MM.1S (cell line): ENCODE results near the gene ENTPD6.
"Not testable (repeated sequence)": the region's sequence is repeated elsewhere in the genome, so short reads cannot be mapped to it uniquely, and the experiment has no call there.

Experiments used
- DNase-seq: peaks from one replicate; pipeline ENCODE4 v3.0.0-alpha.2; 2015
- H2AFZ ChIP-seq: fragments of 300-600 bp; sonication (generic); 2 replicates; pipeline ENCODE4 v1.6.0; 2016; ENCODE audit warnings: antibody characterized with exemption, low read length
- H3F3A ChIP-seq: fragments of 300-600 bp; sonication (generic); 2 replicates; pipeline ENCODE4 v1.6.1; 2016; ENCODE audit warnings: mild to moderate bottlenecking, antibody characterized with exemption, low read length, moderate library complexity, mixed read lengths; ENCODE audit not compliant: insufficient read depth
- H3K27ac ChIP-seq: fragments of 300-600 bp; sonication (generic); 2 replicates; pipeline ENCODE4 v1.5.1; 2016; ENCODE audit warnings: mild to moderate bottlenecking, low read length
- H3K27me3 ChIP-seq: fragments of 300-600 bp; sonication (generic); replicated peaks from 2 replicates; pipeline ENCODE4 v1.6.0; 2016; ENCODE audit warnings: low read length; ENCODE audit not compliant: insufficient read depth
- H3K36me3 ChIP-seq: fragments of 300-600 bp; sonication (generic); replicated peaks from 2 replicates; pipeline ENCODE4 v1.6.1; 2016; ENCODE audit warnings: mild to moderate bottlenecking, low read length, mixed read lengths; ENCODE audit not compliant: insufficient read depth
- H3K4me1 ChIP-seq: fragments of 300-600 bp; sonication (generic); 2 replicates; pipeline ENCODE4 v1.6.1; 2016; ENCODE audit warnings: low read length, mixed read lengths
- H3K4me2 ChIP-seq: fragments of 300-600 bp; sonication (generic); 2 replicates; pipeline ENCODE4 v1.6.0; 2016; ENCODE audit warnings: low read depth, low read length
- H3K4me3 ChIP-seq: fragments of 300-600 bp; sonication (generic); 2 replicates; pipeline ENCODE4 v1.5.1; 2016; ENCODE audit warnings: low read length, mixed read lengths
- H3K79me2 ChIP-seq: fragments of 300-600 bp; sonication (generic); 2 replicates; pipeline ENCODE4 v1.6.1; 2016; ENCODE audit warnings: mixed run types, low read length, mixed read lengths
- H3K9ac ChIP-seq: fragments of 300-600 bp; sonication (generic); 2 replicates; pipeline ENCODE4 v1.6.1; 2016; ENCODE audit warnings: low read length, mixed read lengths
- H3K9me2 ChIP-seq: fragments of 300-600 bp; sonication (generic); replicated peaks from 2 replicates; pipeline ENCODE4 v1.6.1; 2016; ENCODE audit warnings: mild to moderate bottlenecking, low read length, mixed read lengths; ENCODE audit not compliant: insufficient read depth
- H3K9me3 ChIP-seq: fragments of 300-600 bp; sonication (generic); replicated peaks from 2 replicates; pipeline ENCODE4 v1.6.1; 2016; ENCODE audit warnings: mild to moderate bottlenecking, low read length, mixed read lengths; ENCODE audit not compliant: insufficient read depth
- H4K20me1 ChIP-seq: fragments of 300-600 bp; sonication (generic); 2 replicates; pipeline ENCODE4 v1.6.1; 2016; ENCODE audit warnings: mild to moderate bottlenecking, low read length, moderate library complexity, mixed read lengths; ENCODE audit not compliant: insufficient read depth
- EZH2 ChIP-seq: fragments of 300-600 bp; sonication (generic); optimal IDR thresholded peaks from 2 replicates; pipeline ENCODE3; 2017; ENCODE audit warnings: low read depth, mild to moderate bottlenecking, antibody characterized with exemption, low read length, mixed read lengths
- EZH2phosphoT487 ChIP-seq: fragments of 300-600 bp; sonication (generic); IDR thresholded peaks from 2 replicates; pipeline ENCODE4 v1.6.1; 2018; ENCODE audit warnings: antibody characterized with exemption, low read length
- TF ChIP-seq, protein P1 (sequence below): fragments of 300-600 bp; sonication (generic); IDR thresholded peaks from 2 replicates; pipeline ENCODE4 v1.5.1; 2016; ENCODE audit warnings: antibody characterized with exemption, low read length, mixed read lengths

ENTPD6 gene

DNA sequence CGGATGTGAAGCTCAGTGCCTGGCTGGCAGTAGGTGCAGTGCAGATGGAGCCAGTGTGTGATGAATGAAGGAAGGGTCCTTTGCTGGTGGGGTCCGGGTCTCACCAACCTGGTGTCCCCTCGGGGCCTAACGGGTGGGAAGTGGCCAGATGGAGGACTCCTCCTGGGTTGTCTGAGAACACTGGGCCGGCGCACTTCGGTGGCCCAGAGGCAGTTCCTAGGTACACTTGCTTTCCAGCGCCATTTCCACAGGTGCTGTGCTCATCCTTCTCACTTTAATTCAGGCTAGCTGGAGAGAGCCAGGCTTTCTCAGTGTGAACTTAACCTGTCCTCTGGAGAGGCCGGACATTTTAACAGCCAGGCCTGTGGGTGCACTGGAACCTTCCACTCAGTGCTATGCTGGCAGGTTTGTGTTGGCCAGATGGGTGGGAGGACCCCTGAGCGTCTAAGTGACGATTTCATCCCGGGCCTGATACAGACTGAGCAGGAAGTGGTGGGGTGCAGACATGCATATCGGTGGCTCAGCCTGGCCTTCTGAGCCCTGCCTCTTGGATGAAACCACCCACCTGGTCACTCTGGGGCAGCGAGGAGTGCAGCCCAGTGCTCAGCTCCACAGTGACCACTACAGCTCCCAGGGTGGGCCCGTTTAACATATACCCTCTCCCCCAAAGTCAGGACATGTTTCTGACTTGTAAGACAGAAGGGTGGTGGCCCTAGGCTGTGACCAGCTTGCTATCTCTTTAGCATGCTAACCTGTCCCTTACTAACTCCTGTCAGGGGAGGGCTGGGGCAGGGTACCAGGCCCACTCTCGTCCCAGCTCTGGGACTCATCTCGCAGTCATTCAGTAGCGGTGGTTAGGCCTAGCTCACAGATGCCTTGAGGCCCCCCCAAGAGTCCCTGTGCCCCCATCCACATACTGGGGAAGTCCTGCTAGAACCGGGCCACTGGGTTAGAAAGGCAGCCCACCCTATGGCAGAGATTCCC lies 44.2 kb downstream of the ENTPD6 start:
- no peaks in the 10 kb centered on the region for H3K27me3 ChIP-seq
- no peaks in the 10 kb centered on the region for H3F3A ChIP-seq
- DNase-seq, result no peak
- no peaks in the 10 kb centered on the region for H3K9me2 ChIP-seq
- H3K79me2 ChIP-seq, result no peaks in the 10 kb centered on the region
- H3K36me3 ChIP-seq, result no peaks in the 10 kb centered on the region
- H3K9ac ChIP-seq, result no peak overlapping the region
- H3K9me3 ChIP-seq, result no peaks in the 10 kb centered on the region
- H4K20me1 ChIP-seq, result no peaks in the 10 kb centered on the region
- H3K27ac ChIP-seq, result no peak overlapping the region
- no peaks in the 10 kb centered on the region for H3K4me1 ChIP-seq
- no peak overlapping the region for H3K4me3 ChIP-seq
- TF ChIP-seq, protein P1, sequence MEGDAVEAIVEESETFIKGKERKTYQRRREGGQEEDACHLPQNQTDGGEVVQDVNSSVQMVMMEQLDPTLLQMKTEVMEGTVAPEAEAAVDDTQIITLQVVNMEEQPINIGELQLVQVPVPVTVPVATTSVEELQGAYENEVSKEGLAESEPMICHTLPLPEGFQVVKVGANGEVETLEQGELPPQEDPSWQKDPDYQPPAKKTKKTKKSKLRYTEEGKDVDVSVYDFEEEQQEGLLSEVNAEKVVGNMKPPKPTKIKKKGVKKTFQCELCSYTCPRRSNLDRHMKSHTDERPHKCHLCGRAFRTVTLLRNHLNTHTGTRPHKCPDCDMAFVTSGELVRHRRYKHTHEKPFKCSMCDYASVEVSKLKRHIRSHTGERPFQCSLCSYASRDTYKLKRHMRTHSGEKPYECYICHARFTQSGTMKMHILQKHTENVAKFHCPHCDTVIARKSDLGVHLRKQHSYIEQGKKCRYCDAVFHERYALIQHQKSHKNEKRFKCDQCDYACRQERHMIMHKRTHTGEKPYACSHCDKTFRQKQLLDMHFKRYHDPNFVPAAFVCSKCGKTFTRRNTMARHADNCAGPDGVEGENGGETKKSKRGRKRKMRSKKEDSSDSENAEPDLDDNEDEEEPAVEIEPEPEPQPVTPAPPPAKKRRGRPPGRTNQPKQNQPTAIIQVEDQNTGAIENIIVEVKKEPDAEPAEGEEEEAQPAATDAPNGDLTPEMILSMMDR, result no peak
- TF ChIP-seq EZH2 (no peak), EZH2phosphoT487 (no peak)
- H2AFZ ChIP-seq, result no peak overlapping the region
- no peak overlapping the region for H3K4me2 ChIP-seq

DNA sequence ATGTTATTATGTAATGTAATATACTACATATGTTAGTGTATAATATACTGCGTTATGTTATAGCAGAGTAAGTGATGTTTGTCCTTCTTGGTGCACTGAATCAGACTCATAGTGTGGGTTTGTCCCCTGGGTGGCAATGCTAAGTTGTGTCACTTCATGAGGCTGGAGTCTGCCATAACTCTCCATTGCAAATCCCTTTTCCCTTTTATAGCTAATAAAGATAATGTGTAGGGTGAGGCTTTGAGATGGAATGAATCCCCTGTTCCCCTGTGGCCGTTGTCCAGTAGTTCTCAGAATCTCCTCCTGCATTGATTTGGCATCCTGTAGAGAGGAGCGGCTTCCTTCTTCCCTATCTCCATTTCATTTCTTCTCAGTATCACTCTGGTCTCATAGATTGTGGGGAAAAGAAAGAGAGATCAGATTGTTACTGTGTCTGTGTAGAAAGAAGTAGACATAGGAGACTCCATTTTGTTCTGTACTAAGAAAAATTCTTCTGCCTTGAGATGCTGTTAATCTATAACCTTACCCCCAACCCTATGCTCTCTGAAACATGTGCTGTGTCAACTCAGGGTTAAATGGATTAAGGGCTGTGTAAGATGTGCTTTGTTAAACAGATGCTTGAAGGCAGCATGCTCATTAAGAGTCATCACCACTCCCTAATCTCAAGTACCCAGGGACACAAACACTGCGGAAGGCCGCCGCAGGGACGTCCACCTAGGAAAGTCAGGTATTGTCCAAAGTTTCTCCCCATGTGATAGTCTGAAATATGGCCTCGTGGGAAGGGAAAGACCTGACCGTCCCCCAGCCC lies 45.5 kb downstream of the ENTPD6 start:
- not testable (repeated sequence) for H3K79me2 ChIP-seq, H3K27me3 ChIP-seq, H3K9me3 ChIP-seq, H4K20me1 ChIP-seq, H3K27ac ChIP-seq, H2AFZ ChIP-seq, H3K4me1 ChIP-seq, DNase-seq, H3K9me2 ChIP-seq, H3K4me3 ChIP-seq, H3K4me2 ChIP-seq, H3F3A ChIP-seq, H3K9ac ChIP-seq, H3K36me3 ChIP-seq

DNA sequence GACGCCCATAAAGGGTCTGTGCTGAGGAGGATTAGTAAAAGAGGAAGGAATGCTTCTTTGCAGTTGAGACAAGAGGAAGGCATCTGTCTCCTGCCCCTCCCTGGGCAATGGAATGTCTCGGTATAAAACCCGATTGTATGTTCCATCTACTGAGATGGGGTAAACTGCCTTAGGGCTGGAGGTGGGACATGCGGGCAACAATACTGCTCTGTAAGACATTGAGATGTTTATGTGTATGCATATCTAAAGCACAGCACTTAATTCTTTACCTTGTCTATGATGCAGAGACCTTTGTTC lies 46.1 kb downstream of the ENTPD6 start:
- not testable (repeated sequence) for H3K27ac ChIP-seq, H3K4me1 ChIP-seq, H3K79me2 ChIP-seq, DNase-seq, H3K9ac ChIP-seq, H3K4me2 ChIP-seq, H3K9me3 ChIP-seq, H4K20me1 ChIP-seq, H3F3A ChIP-seq, H3K4me3 ChIP-seq, H3K27me3 ChIP-seq, H3K9me2 ChIP-seq, H2AFZ ChIP-seq, H3K36me3 ChIP-seq

- Histone ChIP-seq H3K27ac (no peak overlapping the region), H3K27me3 (no peaks in the 10 kb centered on the region), H3K4me1 (peaks cover 11% of the 10 kb centered on the region), H3K79me2 (no peaks in the 10 kb centered on the region), H3K4me3 (no peak overlapping the region), H2AFZ (no peak overlapping the region), H3F3A (peaks cover 2% of the 10 kb centered on the region; the same call in 1 of the 2 replicates), H3K9me3 (no peaks in the 10 kb centered on the region), H3K9me2 (no peaks in the 10 kb centered on the region), H3K9ac (no peak overlapping the region), H3K36me3 (no peaks in the 10 kb centered on the region), H3K4me2 (no peak overlapping the region), H4K20me1 (no peaks in the 10 kb centered on the region)
- DNase-seq, result no peak
- TF ChIP-seq EZH2phosphoT487 (no peak), EZH2 (no peak)
- TF ChIP-seq, protein P1, result no peak
Observed at GRCh38 chr20:25242231-25242630, 46.7 kb downstream of the ENTPD6 start.
